Neural cell (in vitro differentiated cells): ENCODE results near the gene PCSK1N. TPM values are rescaled to one million over a fixed set of nuclear protein-coding genes. Genes with fewer than 3 reads are reported as not detected.
"Not testable (repeated sequence)": the region's sequence is repeated elsewhere in the genome, so short reads cannot be mapped to it uniquely, and the experiment has no call there.

Source experiments
- H2AFZ ChIP-seq: fragments of 200-600, 300-800 bp; sonication (generic), shearing (Covaris generic); 2 replicates; pipeline ENCODE4 v1.6.0; 2014; ENCODE audit warnings: low read depth, mild to moderate bottlenecking, antibody characterized with exemption, low read length, moderate library complexity
- H3F3A ChIP-seq: fragments of 200-600 bp; shearing (Covaris generic); 2 replicates; pipeline ENCODE4 v1.6.1; 2016; ENCODE audit warnings: mild to moderate bottlenecking, moderate library complexity, mixed read lengths, antibody characterized with exemption, low read length; ENCODE audit not compliant: insufficient read depth, poor library complexity, severe bottlenecking
- H3K27ac ChIP-seq: fragments of 200-600, 300-800 bp; sonication (generic), shearing (Covaris generic); 2 replicates; pipeline ENCODE4 v1.5.1; 2014; ENCODE audit warnings: mild to moderate bottlenecking, low read length, moderate library complexity
- H3K27me3 ChIP-seq: fragments of 300-800, 200-600 bp; sonication (generic), shearing (Covaris generic); 2 replicates; pipeline ENCODE4 v1.6.0; 2014; ENCODE audit warnings: mild to moderate bottlenecking, low read depth, low read length, moderate library complexity; ENCODE audit not compliant: insufficient read depth
- H3K36me3 ChIP-seq: fragments of 300-800, 200-600 bp; sonication (generic), shearing (Covaris generic); 2 replicates; pipeline ENCODE4 v1.5.1; 2014; ENCODE audit warnings: mild to moderate bottlenecking, antibody characterized with exemption, low read length, moderate library complexity; ENCODE audit not compliant: insufficient read depth
- H3K4me2 ChIP-seq: fragments of 300-800, 200-600 bp; sonication (generic), shearing (Covaris generic); 2 replicates; pipeline ENCODE4 v1.6.0; 2014; ENCODE audit warnings: mild to moderate bottlenecking, low read length
- H3K4me3 ChIP-seq: fragments of 300-800, 200-600 bp; sonication (generic), shearing (Covaris generic); 2 replicates; pipeline ENCODE4 v1.5.1; 2014; ENCODE audit warnings: mild to moderate bottlenecking, low read length, moderate library complexity
- H3K79me2 ChIP-seq: fragments of 200-600 bp; shearing (Covaris generic); replicated peaks from 2 replicates; pipeline ENCODE4 v1.6.0; 2014; ENCODE audit warnings: mild to moderate bottlenecking, low read length, moderate library complexity; ENCODE audit not compliant: insufficient read depth
- H3K9ac ChIP-seq: fragments of 300-800, 200-600 bp; sonication (generic), shearing (Covaris generic); 2 replicates; pipeline ENCODE4 v1.6.1; 2016; ENCODE audit warnings: mild to moderate bottlenecking, low read length, mixed read lengths
- H3K9me2 ChIP-seq: fragments of 200-600 bp; shearing (Covaris generic); 2 replicates; pipeline ENCODE4 v1.6.1; 2016; ENCODE audit warnings: mild to moderate bottlenecking, low read length, mixed read lengths; ENCODE audit not compliant: insufficient read depth
- H3K9me3 ChIP-seq: fragments of 200-600, 300-800 bp; sonication (generic), shearing (Covaris generic); 2 replicates; pipeline ENCODE4 v1.6.1; 2016; ENCODE audit warnings: mild to moderate bottlenecking, mixed run types, low read length, moderate library complexity, mixed read lengths
- H4K20me1 ChIP-seq: fragments of 200-600 bp; shearing (Covaris generic); 2 replicates; pipeline ENCODE4 v1.6.1; 2016; ENCODE audit warnings: mild to moderate bottlenecking, mixed run types; ENCODE audit not compliant: insufficient read depth
- EP300 ChIP-seq: fragments of 450-650 bp; conservative IDR thresholded peaks from 2 replicates; pipeline ENCODE4 v1.6.1; 2014; ENCODE audit warnings: antibody characterized with exemption, mild to moderate bottlenecking, moderate library complexity; ENCODE audit not compliant: poor library complexity, severe bottlenecking
- EZH2 ChIP-seq: fragments of 200-600, 300-800 bp; shearing (Covaris generic), sonication (generic); IDR thresholded peaks from 2 replicates; pipeline ENCODE4 v1.6.1; 2014; ENCODE audit warnings: antibody characterized with exemption, low read length, borderline replicate concordance, mild to moderate bottlenecking; ENCODE audit not compliant: insufficient read depth, poor library complexity, severe bottlenecking
- MXI1 ChIP-seq: fragments of 450-650 bp; conservative IDR thresholded peaks from 2 replicates; pipeline ENCODE4 v1.6.1; 2014; ENCODE audit warnings: antibody characterized with exemption, mild to moderate bottlenecking; ENCODE audit not compliant: poor library complexity, severe bottlenecking
- POLR2AphosphoS5 ChIP-seq: IDR thresholded peaks from 2 replicates; pipeline ENCODE4 v1.6.1; 2012
- RAD21 ChIP-seq: fragments of 450-650 bp; conservative IDR thresholded peaks from 2 replicates; pipeline ENCODE4 v1.6.1; 2014; ENCODE audit warnings: antibody characterized with exemption, mild to moderate bottlenecking, moderate library complexity
- SMC3 ChIP-seq: fragments of 450-650 bp; conservative IDR thresholded peaks from 2 replicates; pipeline ENCODE4 v1.6.1; 2014; ENCODE audit warnings: antibody characterized with exemption, mild to moderate bottlenecking, moderate library complexity; ENCODE audit not compliant: poor library complexity
- TAF1 ChIP-seq: IDR thresholded peaks from 2 replicates; pipeline ENCODE4 v1.6.1; 2012; ENCODE audit warnings: low read depth
- polyA plus RNA-seq: library from polyadenylated mRNA; depleted of rRNA; stranded (reverse); fragments of >200 nt; gene quantifications from 2 replicates; pipeline ENCODE4 v1.2.3, GENCODE V29; 2014
- TF ChIP-seq, protein P1 (sequence below): IDR thresholded peaks from 2 replicates; pipeline ENCODE4 v1.6.1; 2012; ENCODE audit warnings: borderline replicate concordance
- TF ChIP-seq, protein P2 (sequence below): fragments of 450-650 bp; IDR thresholded peaks from 2 replicates; pipeline ENCODE4 v1.5.1; 2014; ENCODE audit warnings: antibody characterized with exemption, mild to moderate bottlenecking, moderate library complexity; ENCODE audit not compliant: poor library complexity, severe bottlenecking

PCSK1N gene
- polyA plus RNA-seq, 1 donor from 2014 or later: 232 TPM

DNA sequence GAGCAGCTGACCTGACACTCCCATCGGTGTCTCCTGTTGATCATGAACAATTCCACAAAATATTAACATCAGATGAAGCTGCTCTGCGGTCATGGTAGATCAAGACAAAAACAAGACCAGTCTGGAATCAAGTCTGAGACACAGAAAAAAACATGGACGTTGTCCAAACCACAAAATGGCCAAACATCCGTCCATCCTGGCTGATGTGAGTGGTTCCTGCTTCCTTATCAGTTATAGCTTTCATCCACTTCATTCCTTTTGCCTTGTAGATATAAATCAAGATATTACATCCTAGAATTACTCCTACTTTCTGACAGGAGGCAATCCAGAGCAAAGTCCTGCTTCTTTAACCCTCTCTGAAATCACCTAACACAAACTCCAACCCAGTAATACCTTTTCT is 28.8 kb upstream of the PCSK1N start:
- Histone ChIP-seq H3K4me2 (no peak overlapping the region), H3K9ac (no peak overlapping the region), H3K9me3 (no peaks in the 10 kb centered on the region), H3K4me3 (no peak overlapping the region), H3K9me2 (no peaks in the 10 kb centered on the region), H3K36me3 (no peaks in the 10 kb centered on the region), H4K20me1 (no peaks in the 10 kb centered on the region), H2AFZ (no peak overlapping the region), H3F3A (no peaks in the 10 kb centered on the region), H3K79me2 (no peaks in the 10 kb centered on the region), H3K27ac (no peak overlapping the region), H3K27me3 (no peaks in the 10 kb centered on the region)
- TF ChIP-seq EZH2: no peak
- TF ChIP-seq, protein P1, sequence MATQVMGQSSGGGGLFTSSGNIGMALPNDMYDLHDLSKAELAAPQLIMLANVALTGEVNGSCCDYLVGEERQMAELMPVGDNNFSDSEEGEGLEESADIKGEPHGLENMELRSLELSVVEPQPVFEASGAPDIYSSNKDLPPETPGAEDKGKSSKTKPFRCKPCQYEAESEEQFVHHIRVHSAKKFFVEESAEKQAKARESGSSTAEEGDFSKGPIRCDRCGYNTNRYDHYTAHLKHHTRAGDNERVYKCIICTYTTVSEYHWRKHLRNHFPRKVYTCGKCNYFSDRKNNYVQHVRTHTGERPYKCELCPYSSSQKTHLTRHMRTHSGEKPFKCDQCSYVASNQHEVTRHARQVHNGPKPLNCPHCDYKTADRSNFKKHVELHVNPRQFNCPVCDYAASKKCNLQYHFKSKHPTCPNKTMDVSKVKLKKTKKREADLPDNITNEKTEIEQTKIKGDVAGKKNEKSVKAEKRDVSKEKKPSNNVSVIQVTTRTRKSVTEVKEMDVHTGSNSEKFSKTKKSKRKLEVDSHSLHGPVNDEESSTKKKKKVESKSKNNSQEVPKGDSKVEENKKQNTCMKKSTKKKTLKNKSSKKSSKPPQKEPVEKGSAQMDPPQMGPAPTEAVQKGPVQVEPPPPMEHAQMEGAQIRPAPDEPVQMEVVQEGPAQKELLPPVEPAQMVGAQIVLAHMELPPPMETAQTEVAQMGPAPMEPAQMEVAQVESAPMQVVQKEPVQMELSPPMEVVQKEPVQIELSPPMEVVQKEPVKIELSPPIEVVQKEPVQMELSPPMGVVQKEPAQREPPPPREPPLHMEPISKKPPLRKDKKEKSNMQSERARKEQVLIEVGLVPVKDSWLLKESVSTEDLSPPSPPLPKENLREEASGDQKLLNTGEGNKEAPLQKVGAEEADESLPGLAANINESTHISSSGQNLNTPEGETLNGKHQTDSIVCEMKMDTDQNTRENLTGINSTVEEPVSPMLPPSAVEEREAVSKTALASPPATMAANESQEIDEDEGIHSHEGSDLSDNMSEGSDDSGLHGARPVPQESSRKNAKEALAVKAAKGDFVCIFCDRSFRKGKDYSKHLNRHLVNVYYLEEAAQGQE: no peak

DNA sequence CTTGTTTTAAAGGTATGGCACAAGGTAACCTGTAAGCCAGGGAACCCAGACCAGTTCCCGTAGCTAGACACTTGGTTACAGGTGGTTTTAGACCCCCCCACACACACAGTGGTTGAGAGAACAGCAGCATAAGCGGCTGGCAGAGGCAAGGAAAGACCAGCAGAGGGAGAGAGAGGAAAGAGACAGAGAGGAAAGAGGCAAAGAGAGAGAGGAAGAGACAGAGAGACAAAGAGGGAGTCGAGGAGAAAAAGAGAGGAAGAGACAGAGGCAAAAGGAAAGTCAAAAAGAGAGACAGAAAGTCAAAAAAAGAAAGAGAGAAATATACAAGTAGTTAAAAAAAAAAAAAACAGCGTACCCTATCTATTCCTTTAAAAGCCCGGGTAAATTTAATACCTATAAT is 19.5 kb upstream of the PCSK1N start:
- no peak overlapping the region for H3K9ac ChIP-seq
- H4K20me1 ChIP-seq: no peaks in the 10 kb centered on the region
- H3K36me3 ChIP-seq: no peaks in the 10 kb centered on the region
- no peaks in the 10 kb centered on the region for H3K27me3 ChIP-seq
- no peak overlapping the region for H3K4me2 ChIP-seq
- no peak overlapping the region for H3K27ac ChIP-seq
- no peaks in the 10 kb centered on the region for H3F3A ChIP-seq
- H3K4me3 ChIP-seq: no peak overlapping the region
- no peak overlapping the region for H2AFZ ChIP-seq
- H3K9me3 ChIP-seq: no peaks in the 10 kb centered on the region
- TF ChIP-seq, protein P1: no peak
- TF ChIP-seq MXI1 (no peak), RAD21 (no peak), SMC3 (no peak), EZH2 (no peak), POLR2AphosphoS5 (no peak), TAF1 (no peak), EP300 (no peak)
- TF ChIP-seq, protein P2, sequence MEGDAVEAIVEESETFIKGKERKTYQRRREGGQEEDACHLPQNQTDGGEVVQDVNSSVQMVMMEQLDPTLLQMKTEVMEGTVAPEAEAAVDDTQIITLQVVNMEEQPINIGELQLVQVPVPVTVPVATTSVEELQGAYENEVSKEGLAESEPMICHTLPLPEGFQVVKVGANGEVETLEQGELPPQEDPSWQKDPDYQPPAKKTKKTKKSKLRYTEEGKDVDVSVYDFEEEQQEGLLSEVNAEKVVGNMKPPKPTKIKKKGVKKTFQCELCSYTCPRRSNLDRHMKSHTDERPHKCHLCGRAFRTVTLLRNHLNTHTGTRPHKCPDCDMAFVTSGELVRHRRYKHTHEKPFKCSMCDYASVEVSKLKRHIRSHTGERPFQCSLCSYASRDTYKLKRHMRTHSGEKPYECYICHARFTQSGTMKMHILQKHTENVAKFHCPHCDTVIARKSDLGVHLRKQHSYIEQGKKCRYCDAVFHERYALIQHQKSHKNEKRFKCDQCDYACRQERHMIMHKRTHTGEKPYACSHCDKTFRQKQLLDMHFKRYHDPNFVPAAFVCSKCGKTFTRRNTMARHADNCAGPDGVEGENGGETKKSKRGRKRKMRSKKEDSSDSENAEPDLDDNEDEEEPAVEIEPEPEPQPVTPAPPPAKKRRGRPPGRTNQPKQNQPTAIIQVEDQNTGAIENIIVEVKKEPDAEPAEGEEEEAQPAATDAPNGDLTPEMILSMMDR: no peak
- H3K9me2 ChIP-seq: no peaks in the 10 kb centered on the region
- no peaks in the 10 kb centered on the region for H3K79me2 ChIP-seq

DNA sequence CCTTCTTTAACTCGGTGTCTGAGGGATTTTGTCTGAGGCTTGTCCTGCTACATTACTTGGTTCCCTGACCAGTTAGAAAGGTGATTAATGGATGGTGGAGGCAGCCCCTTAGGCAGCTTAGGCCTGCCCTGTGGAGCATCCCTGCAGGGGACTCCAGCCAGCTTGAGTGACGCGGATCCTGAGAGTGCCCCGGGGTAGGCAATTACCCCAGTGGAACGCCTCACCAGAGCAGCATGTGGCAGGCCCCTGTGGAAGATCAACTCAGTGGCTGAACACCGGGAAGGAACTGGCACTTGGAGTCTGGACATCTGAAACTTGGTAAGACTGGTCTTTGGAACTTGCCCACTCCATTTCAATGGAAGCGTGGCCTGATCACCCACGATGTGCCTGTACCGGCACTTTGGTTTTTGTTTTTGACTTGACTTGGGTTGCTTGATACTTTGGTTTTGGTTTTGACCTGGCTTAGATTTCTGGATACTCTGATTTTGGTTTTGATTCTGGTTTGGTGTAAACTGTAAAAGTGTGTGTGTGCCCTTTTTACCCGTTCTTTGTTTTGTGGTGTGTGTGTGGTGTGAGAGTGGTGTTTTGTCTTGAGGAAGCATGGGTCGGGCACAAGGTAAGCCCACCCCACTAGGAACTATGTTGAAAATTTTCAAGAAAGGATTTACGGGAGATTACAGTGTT is 18.9 kb upstream of the PCSK1N start:
- H3K9me3 ChIP-seq, H3K36me3 ChIP-seq, H2AFZ ChIP-seq, H3K9ac ChIP-seq, H4K20me1 ChIP-seq, H3K4me2 ChIP-seq, H3F3A ChIP-seq, H3K79me2 ChIP-seq, H3K27ac ChIP-seq, H3K27me3 ChIP-seq, H3K4me3 ChIP-seq, H3K9me2 ChIP-seq: not testable (repeated sequence)

DNA sequence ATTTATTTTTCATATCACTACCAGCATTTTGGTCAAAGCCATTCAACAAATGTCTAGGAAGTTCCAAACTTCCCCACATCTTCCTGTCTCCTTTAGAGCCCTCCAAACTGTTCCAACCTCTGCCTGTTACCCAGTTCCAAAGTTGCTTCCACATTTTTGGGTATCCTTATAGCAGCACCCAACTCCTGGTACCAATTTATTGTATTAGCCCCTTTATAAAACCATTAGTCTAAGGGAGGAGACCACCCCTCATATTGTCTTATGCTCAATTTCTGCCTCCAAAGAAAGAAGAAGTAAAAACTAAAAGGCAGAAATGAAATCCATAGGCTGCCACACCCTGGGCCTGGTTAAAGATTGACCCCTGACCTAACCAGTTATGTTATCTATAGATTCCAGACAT is 18.1 kb upstream of the PCSK1N start:
- not testable (repeated sequence) for H3K9me2 ChIP-seq, H3F3A ChIP-seq, H3K9me3 ChIP-seq, H4K20me1 ChIP-seq, H3K36me3 ChIP-seq, H3K27me3 ChIP-seq, H3K4me2 ChIP-seq, H3K4me3 ChIP-seq, H3K79me2 ChIP-seq, H3K27ac ChIP-seq, H2AFZ ChIP-seq, H3K9ac ChIP-seq
